Suppressor macrophage (primary cell): ENCODE results near the gene IP6K3.

Experiments used
- DNase-seq, 4 experiments: peaks; one replicate each; pipeline ENCODE4 v3.0.0-alpha.2; 2020 to 2022

Gene IP6K3

GRCh38 chr6:33704215-33705066, 42.3 kb downstream of the IP6K3 start:
- no peak for DNase-seq

- peak; percentile 43 to 67 (median 52) for DNase-seq
Measured at GRCh38 chr6:33702345-33702977, 44.2 kb downstream of the IP6K3 start.

GRCh38 chr6:33700391-33701050, 46.2 kb downstream of the IP6K3 start:
- peak; percentile 55 to 82 (median 64) for DNase-seq

- DNase-seq: no peak
Measured at GRCh38 chr6:33699739-33700138, 47.0 kb downstream of the IP6K3 start.

GRCh38 chr6:33699131-33699530, 47.6 kb downstream of the IP6K3 start:
- DNase-seq: no peak

- DNase-seq: no peak
Measured at GRCh38 chr6:33698494-33698893, 48.2 kb downstream of the IP6K3 start.

- DNase-seq: no peak
Measured at GRCh38 chr6:33697845-33698244, 48.9 kb downstream of the IP6K3 start.

GRCh38 chr6:33696548-33697518, 49.9 kb downstream of the IP6K3 start:
- DNase-seq: no peak

- DNase-seq: no peak
Measured at GRCh38 chr6:33696076-33696475, 50.6 kb downstream of the IP6K3 start.

- no peak for DNase-seq
Measured at GRCh38 chr6:33695451-33695887, 51.2 kb downstream of the IP6K3 start.

GRCh38 chr6:33694977-33695376, 51.7 kb downstream of the IP6K3 start:
- DNase-seq: no peak

- DNase-seq: peak in 1 of 4 experiments; percentile 36
Measured at GRCh38 chr6:33694401-33694931, 52.2 kb downstream of the IP6K3 start.

- DNase-seq: no peak
Measured at GRCh38 chr6:33693186-33694105, 53.3 kb downstream of the IP6K3 start.

GRCh38 chr6:33692760-33693158, 53.9 kb downstream of the IP6K3 start:
- peak; percentile 75 to 87 (median 79) for DNase-seq

- DNase-seq: no peak
Measured at GRCh38 chr6:33692078-33692759, 54.5 kb downstream of the IP6K3 start.

- DNase-seq: no peak
Measured at GRCh38 chr6:33691456-33692077, 55.1 kb downstream of the IP6K3 start.

GRCh38 chr6:33690766-33691165, 55.9 kb downstream of the IP6K3 start:
- no peak for DNase-seq

GRCh38 chr6:33689879-33690278, 56.8 kb downstream of the IP6K3 start:
- no peak for DNase-seq

GRCh38 chr6:33689148-33689494, 57.6 kb downstream of the IP6K3 start:
- no peak for DNase-seq
